VCaP (cell line): ENCODE data around the gene C11orf97.

ENCODE experiments used
- H3K27ac ChIP-seq: fragments of 450-650 bp; 2 replicates; pipeline ENCODE4 v1.5.1; 2017
- TF ChIP-seq, protein P1 (sequence below): fragments of 450-650 bp; conservative IDR thresholded peaks from 2 replicates; pipeline ENCODE4 v1.5.1; 2017; ENCODE audit warnings: mild to moderate bottlenecking, moderate library complexity

C11orf97 gene

DNA sequence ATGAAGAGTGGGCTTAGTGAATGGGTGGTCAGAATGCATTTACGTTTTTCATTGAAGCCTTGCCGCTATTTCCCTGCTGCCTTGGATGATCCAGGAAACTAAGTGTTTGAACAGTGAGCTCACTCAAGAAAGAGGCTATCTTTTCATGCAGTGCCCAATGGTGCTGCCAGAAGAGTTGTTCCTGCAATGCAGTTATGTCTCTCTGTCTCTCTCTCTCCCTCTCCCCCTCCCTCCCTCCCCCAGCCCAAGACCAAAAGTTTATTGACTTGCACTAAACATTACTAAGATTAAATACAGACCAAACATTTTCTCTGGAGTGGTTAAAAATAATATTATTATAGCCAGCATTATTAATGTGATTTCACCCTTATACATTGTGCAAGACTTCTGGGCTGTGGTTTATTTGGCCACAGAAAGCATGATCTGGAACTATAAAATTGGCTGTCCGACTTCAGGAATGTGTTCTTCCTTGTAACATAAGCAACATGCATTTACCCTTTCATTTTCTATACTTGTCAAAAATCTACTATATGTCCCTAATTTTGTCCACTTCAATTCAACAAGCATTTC, 24.9 kb downstream of the C11orf97 start:
- no peak overlapping the region for H3K27ac ChIP-seq
- TF ChIP-seq, protein P1, sequence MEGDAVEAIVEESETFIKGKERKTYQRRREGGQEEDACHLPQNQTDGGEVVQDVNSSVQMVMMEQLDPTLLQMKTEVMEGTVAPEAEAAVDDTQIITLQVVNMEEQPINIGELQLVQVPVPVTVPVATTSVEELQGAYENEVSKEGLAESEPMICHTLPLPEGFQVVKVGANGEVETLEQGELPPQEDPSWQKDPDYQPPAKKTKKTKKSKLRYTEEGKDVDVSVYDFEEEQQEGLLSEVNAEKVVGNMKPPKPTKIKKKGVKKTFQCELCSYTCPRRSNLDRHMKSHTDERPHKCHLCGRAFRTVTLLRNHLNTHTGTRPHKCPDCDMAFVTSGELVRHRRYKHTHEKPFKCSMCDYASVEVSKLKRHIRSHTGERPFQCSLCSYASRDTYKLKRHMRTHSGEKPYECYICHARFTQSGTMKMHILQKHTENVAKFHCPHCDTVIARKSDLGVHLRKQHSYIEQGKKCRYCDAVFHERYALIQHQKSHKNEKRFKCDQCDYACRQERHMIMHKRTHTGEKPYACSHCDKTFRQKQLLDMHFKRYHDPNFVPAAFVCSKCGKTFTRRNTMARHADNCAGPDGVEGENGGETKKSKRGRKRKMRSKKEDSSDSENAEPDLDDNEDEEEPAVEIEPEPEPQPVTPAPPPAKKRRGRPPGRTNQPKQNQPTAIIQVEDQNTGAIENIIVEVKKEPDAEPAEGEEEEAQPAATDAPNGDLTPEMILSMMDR: no peak

DNA sequence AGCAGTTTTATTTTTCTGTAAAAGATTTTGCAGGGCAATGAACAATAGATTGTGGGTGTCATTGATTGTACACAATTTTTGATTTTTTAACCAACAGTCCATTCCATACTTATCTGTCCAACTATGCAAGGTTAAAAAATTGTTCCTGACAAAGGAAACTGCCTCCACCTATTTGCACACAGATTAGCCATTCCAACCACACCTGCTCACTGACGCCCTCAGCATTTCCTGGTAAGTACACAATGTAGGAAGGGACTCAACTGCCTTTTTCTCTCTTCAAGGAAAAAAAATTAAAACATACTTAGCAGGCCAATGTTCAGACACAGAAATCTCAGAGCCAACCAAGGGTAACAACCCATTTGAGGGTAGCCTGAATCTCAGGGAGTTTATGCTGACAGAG, 27.2 kb downstream of the C11orf97 start:
- H3K27ac ChIP-seq: no peak overlapping the region
- TF ChIP-seq, protein P1: no peak

DNA sequence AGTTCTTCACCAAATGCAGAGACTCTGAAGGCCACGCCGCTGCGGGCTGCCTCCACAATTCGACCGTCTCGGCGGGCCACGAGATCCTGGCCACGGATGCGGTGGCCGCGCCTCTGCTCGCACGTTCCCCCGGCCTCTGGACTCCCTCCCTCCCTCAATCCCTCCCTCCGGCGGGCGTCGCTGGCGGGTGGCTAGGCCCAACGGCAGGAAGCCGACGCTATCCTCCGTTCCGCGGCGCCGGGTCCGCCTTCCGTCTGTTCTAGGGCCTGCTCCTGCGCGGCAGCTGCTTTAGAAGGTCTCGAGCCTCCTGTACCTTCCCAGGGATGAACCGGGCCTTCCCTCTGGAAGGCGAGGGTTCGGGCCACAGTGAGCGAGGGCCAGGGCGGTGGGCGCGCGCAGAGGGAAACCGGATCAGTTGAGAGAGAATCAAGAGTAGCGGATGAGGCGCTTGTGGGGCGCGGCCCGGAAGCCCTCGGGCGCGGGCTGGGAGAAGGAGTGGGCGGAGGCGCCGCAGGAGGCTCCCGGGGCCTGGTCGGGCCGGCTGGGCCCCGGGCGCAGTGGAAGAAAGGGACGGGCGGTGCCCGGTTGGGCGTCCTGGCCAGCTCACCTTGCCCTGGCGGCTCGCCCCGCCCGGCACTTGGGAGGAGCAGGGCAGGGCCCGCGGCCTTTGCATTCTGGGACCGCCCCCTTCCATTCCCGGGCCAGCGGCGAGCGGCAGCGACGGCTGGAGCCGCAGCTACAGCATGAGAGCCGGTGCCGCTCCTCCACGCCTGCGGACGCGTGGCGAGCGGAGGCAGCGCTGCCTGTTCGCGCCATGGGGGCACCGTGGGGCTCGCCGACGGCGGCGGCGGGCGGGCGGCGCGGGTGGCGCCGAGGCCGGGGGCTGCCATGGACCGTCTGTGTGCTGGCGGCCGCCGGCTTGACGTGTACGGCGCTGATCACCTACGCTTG, 31.7 kb downstream of the C11orf97 start, which contains the start of gene FUT4:
Gene FUT4, plus strand, starts transcription at position 227 of the 951 bp plus-strand sequence. Its CDS starts 213 bp downstream, at position 440.
- TF ChIP-seq, protein P1: no peak
- peak within 1 kb of the TSS; percentile 95 for H3K27ac ChIP-seq

DNA sequence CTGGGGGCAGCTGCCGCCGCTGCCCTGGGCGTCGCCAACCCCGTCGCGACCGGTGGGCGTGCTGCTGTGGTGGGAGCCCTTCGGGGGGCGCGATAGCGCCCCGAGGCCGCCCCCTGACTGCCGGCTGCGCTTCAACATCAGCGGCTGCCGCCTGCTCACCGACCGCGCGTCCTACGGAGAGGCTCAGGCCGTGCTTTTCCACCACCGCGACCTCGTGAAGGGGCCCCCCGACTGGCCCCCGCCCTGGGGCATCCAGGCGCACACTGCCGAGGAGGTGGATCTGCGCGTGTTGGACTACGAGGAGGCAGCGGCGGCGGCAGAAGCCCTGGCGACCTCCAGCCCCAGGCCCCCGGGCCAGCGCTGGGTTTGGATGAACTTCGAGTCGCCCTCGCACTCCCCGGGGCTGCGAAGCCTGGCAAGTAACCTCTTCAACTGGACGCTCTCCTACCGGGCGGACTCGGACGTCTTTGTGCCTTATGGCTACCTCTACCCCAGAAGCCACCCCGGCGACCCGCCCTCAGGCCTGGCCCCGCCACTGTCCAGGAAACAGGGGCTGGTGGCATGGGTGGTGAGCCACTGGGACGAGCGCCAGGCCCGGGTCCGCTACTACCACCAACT, 32.5 kb downstream of the C11orf97 start:
- H3K27ac ChIP-seq: peak overlapping the region; percentile 95
- TF ChIP-seq, protein P1: no peak

DNA sequence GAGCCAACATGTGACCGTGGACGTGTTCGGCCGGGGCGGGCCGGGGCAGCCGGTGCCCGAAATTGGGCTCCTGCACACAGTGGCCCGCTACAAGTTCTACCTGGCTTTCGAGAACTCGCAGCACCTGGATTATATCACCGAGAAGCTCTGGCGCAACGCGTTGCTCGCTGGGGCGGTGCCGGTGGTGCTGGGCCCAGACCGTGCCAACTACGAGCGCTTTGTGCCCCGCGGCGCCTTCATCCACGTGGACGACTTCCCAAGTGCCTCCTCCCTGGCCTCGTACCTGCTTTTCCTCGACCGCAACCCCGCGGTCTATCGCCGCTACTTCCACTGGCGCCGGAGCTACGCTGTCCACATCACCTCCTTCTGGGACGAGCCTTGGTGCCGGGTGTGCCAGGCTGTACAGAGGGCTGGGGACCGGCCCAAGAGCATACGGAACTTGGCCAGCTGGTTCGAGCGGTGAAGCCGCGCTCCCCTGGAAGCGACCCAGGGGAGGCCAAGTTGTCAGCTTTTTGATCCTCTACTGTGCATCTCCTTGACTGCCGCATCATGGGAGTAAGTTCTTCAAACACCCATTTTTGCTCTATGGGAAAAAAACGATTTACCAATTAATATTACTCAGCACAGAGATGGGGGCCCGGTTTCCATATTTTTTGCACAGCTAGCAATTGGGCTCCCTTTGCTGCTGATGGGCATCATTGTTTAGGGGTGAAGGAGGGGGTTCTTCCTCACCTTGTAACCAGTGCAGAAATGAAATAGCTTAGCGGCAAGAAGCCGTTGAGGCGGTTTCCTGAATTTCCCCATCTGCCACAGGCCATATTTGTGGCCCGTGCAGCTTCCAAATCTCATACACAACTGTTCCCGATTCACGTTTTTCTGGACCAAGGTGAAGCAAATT, 33.3 kb downstream of the C11orf97 start:
- TF ChIP-seq, protein P1: no peak
- peak overlapping the region; percentile 32 for H3K27ac ChIP-seq

DNA sequence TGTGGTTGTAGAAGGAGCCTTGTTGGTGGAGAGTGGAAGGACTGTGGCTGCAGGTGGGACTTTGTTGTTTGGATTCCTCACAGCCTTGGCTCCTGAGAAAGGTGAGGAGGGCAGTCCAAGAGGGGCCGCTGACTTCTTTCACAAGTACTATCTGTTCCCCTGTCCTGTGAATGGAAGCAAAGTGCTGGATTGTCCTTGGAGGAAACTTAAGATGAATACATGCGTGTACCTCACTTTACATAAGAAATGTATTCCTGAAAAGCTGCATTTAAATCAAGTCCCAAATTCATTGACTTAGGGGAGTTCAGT, 33.9 kb downstream of the C11orf97 start:
- TF ChIP-seq, protein P1: no peak
- peak overlapping the region; percentile 32 for H3K27ac ChIP-seq
